Glutamatergic neuron (in vitro differentiated cells): ENCODE results near the gene CA5B. TPM values are rescaled to one million over a fixed set of nuclear protein-coding genes. Genes with fewer than 3 reads are reported as not detected.

Experiments
- DNase-seq: peaks from one replicate; pipeline ENCODE4 v3.0.0; 2022
- H3K27ac Mint-ChIP-seq: one replicate; pipeline ENCODE4 v1.8.0; 2020; ENCODE audit warnings: mild to moderate bottlenecking, mixed read lengths, inconsistent platforms; ENCODE audit not compliant: unreplicated experiment
- H3K27me3 Mint-ChIP-seq: one replicate; pipeline ENCODE4 v1.8.0; 2020; ENCODE audit warnings: mild to moderate bottlenecking, moderate library complexity, mixed read lengths, inconsistent platforms; ENCODE audit not compliant: unreplicated experiment
- H3K36me3 Mint-ChIP-seq: one replicate; pipeline ENCODE4 v1.8.0; 2020; ENCODE audit warnings: mild to moderate bottlenecking, mixed read lengths, inconsistent platforms; ENCODE audit not compliant: unreplicated experiment
- H3K4me1 Mint-ChIP-seq: one replicate; pipeline ENCODE4 v1.8.0; 2020; ENCODE audit warnings: mild to moderate bottlenecking, low read depth, mixed read lengths, inconsistent platforms; ENCODE audit not compliant: unreplicated experiment
- H3K4me3 Mint-ChIP-seq: one replicate; pipeline ENCODE4 v1.8.0; 2020; ENCODE audit warnings: mild to moderate bottlenecking, mixed read lengths, inconsistent platforms; ENCODE audit not compliant: unreplicated experiment
- H3K9me3 Mint-ChIP-seq: one replicate; pipeline ENCODE4 v1.8.0; 2020; ENCODE audit warnings: mild to moderate bottlenecking, moderate library complexity, mixed read lengths, inconsistent platforms; ENCODE audit not compliant: unreplicated experiment
- total RNA-seq: library from RNA; stranded (reverse); fragmentation: NEBNext Ultra II Directional; extraction: Animal tissue kit (Norgen Biotek cat#: 25700); gene quantifications from one replicate; pipeline ENCODE4 v1.2.1, GENCODE V29; 2021; ENCODE audit not compliant: unreplicated experiment
- TF ChIP-seq, protein P1 (sequence below): fragments of 200-600 bp; sonication (generic); IDR thresholded peaks from one replicate; pipeline ENCODE4 v1.5.0; 2021; ENCODE audit not compliant: partially characterized antibody, unreplicated experiment

The CA5B gene
- total RNA-seq, 1 donor from 2014 or later = 4.1 TPM

DNA sequence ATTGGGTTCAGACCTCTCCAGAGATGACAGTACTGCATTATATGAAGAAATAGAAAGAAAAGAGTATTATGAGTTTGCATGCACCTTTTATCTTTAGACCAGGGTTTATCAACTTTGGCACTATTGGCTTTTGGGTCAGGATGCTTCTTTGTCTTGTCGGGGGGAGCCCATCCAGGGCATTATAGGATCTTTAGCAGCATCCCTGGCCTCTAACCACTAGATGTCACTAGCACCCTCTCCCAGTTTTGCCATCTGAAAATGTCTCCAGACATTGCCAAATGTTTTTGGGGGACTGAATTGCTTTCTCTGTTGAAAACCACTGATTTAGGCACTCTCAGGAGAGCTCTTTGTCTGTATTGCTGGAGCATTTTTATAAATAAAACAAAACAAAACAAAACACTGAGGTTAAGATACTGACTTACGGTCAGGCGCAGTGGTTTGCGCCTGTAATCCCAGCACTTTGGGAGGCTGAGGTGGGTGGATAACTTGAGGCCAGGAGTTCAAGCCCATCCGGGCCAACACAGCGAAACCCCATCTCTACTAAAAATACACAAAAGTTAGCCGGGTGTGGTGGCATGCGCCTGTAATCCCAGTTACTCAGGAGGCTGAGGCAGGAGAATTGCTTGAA, 23.6 kb downstream of the CA5B start:
- Mint-ChIP-seq H3K27me3 (no peaks in the 10 kb centered on the region), H3K9me3 (no peaks in the 10 kb centered on the region), H3K36me3 (no peaks in the 10 kb centered on the region), H3K4me3 (no peak overlapping the region), H3K27ac (no peak overlapping the region), H3K4me1 (peaks cover 2% of the 10 kb centered on the region)
- TF ChIP-seq, protein P1, sequence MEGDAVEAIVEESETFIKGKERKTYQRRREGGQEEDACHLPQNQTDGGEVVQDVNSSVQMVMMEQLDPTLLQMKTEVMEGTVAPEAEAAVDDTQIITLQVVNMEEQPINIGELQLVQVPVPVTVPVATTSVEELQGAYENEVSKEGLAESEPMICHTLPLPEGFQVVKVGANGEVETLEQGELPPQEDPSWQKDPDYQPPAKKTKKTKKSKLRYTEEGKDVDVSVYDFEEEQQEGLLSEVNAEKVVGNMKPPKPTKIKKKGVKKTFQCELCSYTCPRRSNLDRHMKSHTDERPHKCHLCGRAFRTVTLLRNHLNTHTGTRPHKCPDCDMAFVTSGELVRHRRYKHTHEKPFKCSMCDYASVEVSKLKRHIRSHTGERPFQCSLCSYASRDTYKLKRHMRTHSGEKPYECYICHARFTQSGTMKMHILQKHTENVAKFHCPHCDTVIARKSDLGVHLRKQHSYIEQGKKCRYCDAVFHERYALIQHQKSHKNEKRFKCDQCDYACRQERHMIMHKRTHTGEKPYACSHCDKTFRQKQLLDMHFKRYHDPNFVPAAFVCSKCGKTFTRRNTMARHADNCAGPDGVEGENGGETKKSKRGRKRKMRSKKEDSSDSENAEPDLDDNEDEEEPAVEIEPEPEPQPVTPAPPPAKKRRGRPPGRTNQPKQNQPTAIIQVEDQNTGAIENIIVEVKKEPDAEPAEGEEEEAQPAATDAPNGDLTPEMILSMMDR = peak; percentile 56
- peak; percentile 15 for DNase-seq

DNA sequence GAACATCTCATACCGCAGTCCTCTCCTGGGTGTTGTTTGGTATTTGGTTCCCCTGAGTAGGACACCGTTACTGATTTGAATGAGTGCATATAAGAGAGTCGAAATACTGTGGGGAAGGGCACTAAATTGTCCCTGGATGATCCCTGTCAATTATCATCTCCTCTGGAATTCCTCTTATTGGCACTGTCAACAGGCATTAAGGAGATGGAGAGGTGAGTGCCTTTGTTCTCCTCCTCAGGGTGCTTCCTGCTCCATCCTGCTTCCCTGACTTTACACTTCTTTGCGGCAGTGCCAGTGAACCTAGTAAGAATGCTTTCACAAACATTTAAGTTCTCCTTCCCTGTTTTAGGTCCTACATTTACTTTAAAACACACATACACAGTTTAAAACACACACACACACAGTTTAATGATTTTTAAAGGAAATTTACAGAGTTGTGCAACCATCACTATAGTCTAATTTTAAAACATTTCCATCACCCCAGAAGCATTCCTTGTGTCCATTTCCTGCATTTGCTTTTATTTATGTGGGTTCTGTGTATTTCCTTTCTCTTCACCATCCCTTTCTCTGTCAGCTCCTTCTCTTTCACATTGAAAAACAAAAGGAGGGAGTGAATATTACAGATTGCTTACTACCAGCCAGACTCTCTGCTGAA, 31.4 kb downstream of the CA5B start:
- Mint-ChIP-seq H3K4me1 (no peaks in the 10 kb centered on the region), H3K9me3 (no peaks in the 10 kb centered on the region), H3K36me3 (no peaks in the 10 kb centered on the region), H3K4me3 (no peak overlapping the region), H3K27ac (no peak overlapping the region), H3K27me3 (peaks cover 1% of the 10 kb centered on the region)
- DNase-seq = no peak
- TF ChIP-seq, protein P1 = no peak

DNA sequence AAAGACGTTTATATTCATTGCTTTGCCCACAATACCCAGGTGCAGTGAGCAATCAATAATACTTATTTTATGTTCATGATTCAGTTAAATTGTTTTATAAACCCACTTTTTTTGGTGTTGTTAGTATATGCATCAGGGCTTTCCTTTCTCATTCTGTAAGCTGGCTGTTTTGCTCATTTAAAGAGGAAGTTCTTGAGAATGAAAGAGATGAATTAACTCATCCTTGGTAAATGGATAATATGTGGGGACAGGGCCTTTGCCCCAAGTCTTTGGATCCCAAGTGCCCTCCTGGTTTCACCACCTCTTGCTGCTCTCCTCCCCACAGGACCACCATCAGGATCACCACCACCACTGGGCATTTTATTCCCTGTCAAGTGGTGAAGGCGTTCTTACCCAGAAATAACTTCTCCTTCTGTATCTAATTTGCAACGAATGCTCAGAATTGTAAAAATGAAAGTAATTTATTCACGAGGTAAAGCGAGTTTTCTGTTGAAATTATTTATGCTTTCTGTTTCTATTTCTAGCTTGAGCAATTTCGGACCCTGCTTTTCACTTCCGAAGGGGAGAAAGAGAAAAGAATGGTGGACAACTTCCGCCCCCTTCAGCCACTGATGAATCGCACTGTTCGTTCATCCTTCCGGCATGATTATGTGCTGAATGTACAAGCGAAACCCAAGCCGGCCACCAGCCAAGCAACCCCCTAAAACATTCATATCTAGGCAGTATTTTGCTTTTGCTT, 44.1 kb downstream of the CA5B start:
- no peaks in the 10 kb centered on the region for H3K9me3 Mint-ChIP-seq
- no peaks in the 10 kb centered on the region for H3K27me3 Mint-ChIP-seq
- H3K36me3 Mint-ChIP-seq = no peaks in the 10 kb centered on the region
- no peak overlapping the region for H3K27ac Mint-ChIP-seq
- no peaks in the 10 kb centered on the region for H3K4me1 Mint-ChIP-seq
- DNase-seq = no peak
- no peak overlapping the region for H3K4me3 Mint-ChIP-seq
- TF ChIP-seq, protein P1 = no peak

DNA sequence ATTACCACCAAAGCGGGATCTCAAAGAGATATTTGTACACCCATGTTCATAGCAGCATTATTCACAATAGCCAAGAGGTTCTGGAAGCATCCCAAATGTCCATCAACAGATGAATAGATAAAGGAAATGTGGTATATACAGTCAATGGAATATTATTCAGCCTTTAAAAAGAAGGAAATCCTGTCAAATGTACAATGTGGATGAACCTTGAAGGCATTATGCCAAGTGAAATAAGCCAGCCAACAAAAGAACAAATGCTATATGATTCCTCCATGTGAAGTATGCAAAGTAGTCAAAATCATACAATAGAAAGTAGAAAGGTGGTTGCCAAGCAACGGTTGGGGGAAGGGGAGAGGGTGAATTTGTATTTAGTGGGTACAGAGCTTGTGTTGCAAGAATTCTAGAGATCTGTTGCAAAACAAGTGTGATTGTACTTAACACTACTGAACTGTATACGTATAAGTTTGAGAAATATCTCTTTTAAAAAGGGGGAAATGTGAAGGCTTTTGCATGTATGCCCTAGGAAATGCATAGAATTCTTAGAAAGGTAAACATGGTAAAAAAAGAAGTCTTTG, 47.2 kb downstream of the CA5B start:
- TF ChIP-seq, protein P1 = no peak
- no peaks in the 10 kb centered on the region for H3K4me1 Mint-ChIP-seq

DNA sequence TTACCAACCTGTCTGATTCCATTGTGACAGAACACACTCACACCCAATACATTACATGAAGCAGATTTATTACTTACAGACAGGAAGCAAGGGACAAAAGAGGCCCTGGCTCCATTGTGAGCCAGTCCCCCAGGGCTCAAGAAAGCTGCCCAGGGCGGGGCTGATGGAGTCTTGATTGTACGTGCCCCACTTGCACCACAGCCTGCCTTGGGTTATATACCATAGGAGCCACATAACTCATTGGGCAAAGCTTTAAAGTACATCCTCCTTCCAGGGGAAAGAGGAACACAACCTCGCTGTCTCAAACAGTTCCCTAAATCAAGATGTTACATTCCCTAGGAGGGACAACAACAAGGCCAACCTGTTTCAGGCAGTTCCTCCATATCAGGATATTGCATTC, 48.8 kb downstream of the CA5B start:
- TF ChIP-seq, protein P1 = no peak
- Mint-ChIP-seq H3K4me1 (no peaks in the 10 kb centered on the region), H3K27me3 (no peaks in the 10 kb centered on the region), H3K4me3 (no peak overlapping the region), H3K27ac (no peak overlapping the region), H3K9me3 (no peaks in the 10 kb centered on the region), H3K36me3 (no peaks in the 10 kb centered on the region)
- DNase-seq = no peak

More for the DNA sequence above, 47.2 kb downstream of the CA5B start:
- DNase-seq = no peak
- H3K9me3 Mint-ChIP-seq = no peaks in the 10 kb centered on the region
- no peaks in the 10 kb centered on the region for H3K36me3 Mint-ChIP-seq
- H3K27me3 Mint-ChIP-seq = no peaks in the 10 kb centered on the region
- no peak overlapping the region for H3K27ac Mint-ChIP-seq
- no peak overlapping the region for H3K4me3 Mint-ChIP-seq
